Activated CD8-positive, alpha-beta T cell treated with anti-CD3 and anti-CD28 coated beads for 36 hours (primary cell): ENCODE results near the gene ITPR3. TPM values are rescaled to one million over a fixed set of nuclear protein-coding genes. Genes with fewer than 3 reads are reported as not detected.
A peak's percentile ranks its signal among the peaks of the same experiment; 100 is the strongest.

Source experiments
- ATAC-seq: fragments of 200-7000 bp; cut with Tn5 transposase; one replicate; pipeline ENCODE4 v1.10.0; 2021; ENCODE audit warnings: mild to moderate bottlenecking, moderate library complexity
- CTCF ChIA-PET: fragments of 350-600 bp; sonication (Branson Sonifier 250); formaldehyde crosslinking; loops from one replicate; lab custom pipeline; 2021; ENCODE audit warnings: antibody characterized with exemption; lab: Charles Lee
- POLR2A ChIA-PET: fragments of 350-600 bp; sonication (Branson Sonifier 250); formaldehyde crosslinking; loops from one replicate; lab custom pipeline; 2021; ENCODE audit warnings: antibody characterized with exemption; lab: Charles Lee
- DNase-seq: peaks from one replicate; pipeline ENCODE4 v3.0.0-alpha.2; 2020
- H3K27ac Mint-ChIP-seq: one replicate; pipeline ENCODE4 v1.8.0; 2021; ENCODE audit warnings: mild to moderate bottlenecking, mixed read lengths
- H3K27me3 Mint-ChIP-seq: one replicate; pipeline ENCODE4 v1.8.0; 2021; ENCODE audit warnings: mixed read lengths
- H3K36me3 Mint-ChIP-seq: one replicate; pipeline ENCODE4 v1.8.0; 2021; ENCODE audit warnings: low read depth, mixed read lengths
- H3K4me1 Mint-ChIP-seq: one replicate; pipeline ENCODE4 v1.8.0; 2021; ENCODE audit warnings: low read depth, mixed read lengths
- H3K4me3 Mint-ChIP-seq: one replicate; pipeline ENCODE4 v1.8.0; 2021; ENCODE audit warnings: mild to moderate bottlenecking, moderate library complexity, mixed read lengths
- H3K9me3 Mint-ChIP-seq: one replicate; pipeline ENCODE4 v1.8.0; 2021; ENCODE audit warnings: mixed read lengths
- CTCF ChIP-seq: fragments of 200-600 bp; IDR thresholded peaks from one replicate; pipeline ENCODE4 v1.8.0; 2022; ENCODE audit warnings: antibody characterized with exemption, mild to moderate bottlenecking
- intact Hi-C: fragments of 100-400 bp; cut with micrococcal nuclease; formaldehyde crosslinking; loops from one replicate; pipeline ENCODE4 v1.10.0; 2022
- total RNA-seq, 2 experiments: library from RNA; stranded (reverse); gene quantifications; one replicate each; pipeline ENCODE4 v1.2.3, GENCODE V29; 2021

Gene ITPR3
- total RNA-seq, 2 experiments from 2014 or later, result 36.6 to 38.0 TPM

GRCh38 chr6:33698494-33698893 lies 77.4 kb downstream of the ITPR3 start:
- no peaks in the 10 kb centered on the region for H3K9me3 Mint-ChIP-seq
- ChIA-PET POLR2A (interaction anchor here (0.6 kb wide), 1 partner anchor 87 kb away, joined by 3 read pairs; no protein-coding TSS in a partner anchor), CTCF (interaction anchor here (0.8 to 1.8 kb wide), 2 partner anchors 109 to 114 kb away, joined by 3 to 7 read pairs; no protein-coding TSS in a partner anchor)
- intact Hi-C loops, result no loop called here
- no peak for TF ChIP-seq CTCF
- ATAC-seq (no peak), DNase-seq (no peak)
- H3K27me3 Mint-ChIP-seq, result no peaks in the 10 kb centered on the region
- H3K4me3 Mint-ChIP-seq, result no peak overlapping the region
- peaks cover 53% of the 10 kb centered on the region for H3K4me1 Mint-ChIP-seq
- no peak overlapping the region for H3K27ac Mint-ChIP-seq
- peaks cover 52% of the 10 kb centered on the region for H3K36me3 Mint-ChIP-seq

- ATAC-seq, result no peak
- ChIA-PET CTCF (interaction anchor here (0.6 to 0.8 kb wide), 2 partner anchors 12 to 114 kb away, joined by 3 read pairs; partner anchors contain the start of gene UQCC2), POLR2A (interaction anchor here (0.6 kb wide), 1 partner anchor 1582 kb away, joined by 3 read pairs; no protein-coding TSS in a partner anchor)
- no peak for TF ChIP-seq CTCF
- intact Hi-C loops, result no loop called here
- H3K4me3 Mint-ChIP-seq, result no peak overlapping the region
- DNase-seq, result no peak
- H3K9me3 Mint-ChIP-seq, result no peaks in the 10 kb centered on the region
- peak overlapping the region; percentile 34 for H3K27ac Mint-ChIP-seq
- H3K27me3 Mint-ChIP-seq, result no peaks in the 10 kb centered on the region
- H3K36me3 Mint-ChIP-seq, result peaks cover 49% of the 10 kb centered on the region
- H3K4me1 Mint-ChIP-seq, result peaks cover 46% of the 10 kb centered on the region
These were observed 78.0 kb downstream of the ITPR3 start for GRCh38 chr6:33699131-33699530.

- intact Hi-C loops, result loop anchor here (2.0 kb wide), 1 partner anchor 115 kb away; no protein-coding TSS in a partner anchor
- no peaks in the 10 kb centered on the region for H3K27me3 Mint-ChIP-seq
- no peak for TF ChIP-seq CTCF
- POLR2A ChIA-PET, result interaction anchor here (1.4 to 3.1 kb wide), 2 partner anchors 11 to 120 kb away, joined by 3 to 15 read pairs; partner anchors contain the start of genes BAK1 and UQCC2
- ATAC-seq, result no peak
- no peak for DNase-seq
- CTCF ChIA-PET, result interaction anchor here (0.8 to 2.4 kb wide), 19 partner anchors 9 to 243 kb away, joined by 3 to 44 read pairs (median 5); partner anchors contain the start of genes IP6K3, ITPR3 and UQCC2
- H3K4me1 Mint-ChIP-seq, result peaks cover 43% of the 10 kb centered on the region
- H3K9me3 Mint-ChIP-seq, result no peaks in the 10 kb centered on the region
- H3K4me3 Mint-ChIP-seq, result no peak overlapping the region
- H3K36me3 Mint-ChIP-seq, result peaks cover 47% of the 10 kb centered on the region
- peak overlapping the region; percentile 37 for H3K27ac Mint-ChIP-seq
These were observed 78.6 kb downstream of the ITPR3 start for GRCh38 chr6:33699739-33700138.

DNA sequence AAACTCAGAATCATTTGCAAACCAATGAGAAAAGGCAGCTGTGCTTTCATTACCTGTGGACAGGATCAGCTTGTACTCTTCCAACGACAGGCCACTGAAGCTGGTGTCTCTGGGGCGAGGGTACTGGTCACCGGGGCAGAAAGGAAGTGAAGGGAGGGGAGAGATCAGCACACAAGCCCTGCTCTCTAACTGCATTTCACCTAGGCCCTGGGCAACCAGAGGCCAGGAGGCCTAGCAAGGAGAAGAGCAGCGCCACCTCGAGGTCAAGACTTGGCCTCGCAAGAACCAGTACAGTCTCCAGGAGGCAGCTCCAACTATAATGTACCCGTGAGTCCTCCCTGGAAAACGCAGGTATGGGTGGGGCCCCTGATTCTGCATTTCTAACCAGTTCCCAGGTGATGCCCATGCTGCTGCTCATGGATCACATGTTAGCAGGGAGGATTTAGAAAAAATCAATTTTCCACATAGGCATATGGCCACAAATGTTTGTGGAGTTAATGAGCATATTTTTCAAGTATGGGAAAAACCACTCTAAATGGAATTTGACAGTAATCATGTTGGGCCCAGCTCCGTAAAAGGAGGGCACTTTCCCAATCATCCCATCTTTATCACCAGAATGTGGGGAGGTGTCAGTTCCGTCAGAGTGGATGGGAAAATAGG lies 79.4 kb downstream of the ITPR3 start:
- ChIA-PET POLR2A (interaction anchor here (0.6 to 3.1 kb wide), 5 partner anchors 8 to 715 kb away, joined by 3 to 15 read pairs (median 3); partner anchors contain the start of genes BAK1 and UQCC2), CTCF (interaction anchor here (0.7 to 2.4 kb wide), 29 partner anchors 10 to 327 kb away, joined by 3 to 44 read pairs (median 4); partner anchors contain the start of genes BAK1, IP6K3, ITPR3 and UQCC2)
- peak; percentile 87 for ATAC-seq
- Mint-ChIP-seq H3K4me1 (peaks cover 35% of the 10 kb centered on the region), H3K27me3 (no peaks in the 10 kb centered on the region), H3K4me3 (no peak overlapping the region), H3K36me3 (peaks cover 41% of the 10 kb centered on the region), H3K27ac (peak overlapping the region; percentile 37), H3K9me3 (no peaks in the 10 kb centered on the region)
- peak; percentile 82 for TF ChIP-seq CTCF
- intact Hi-C loops, result loop anchor here (2.0 kb wide), 1 partner anchor 116 kb away; no protein-coding TSS in a partner anchor
- peak; percentile 86 for DNase-seq
